DMS 273 (cell line): ENCODE measurements around the gene CCDC185.
"Not testable (repeated sequence)": the region's sequence is repeated elsewhere in the genome, so short reads cannot be mapped to it uniquely, and the experiment has no call there.

Source experiments
- DNase-seq: peaks from one replicate; lab custom pipeline; 2025; ENCODE audit not compliant: unreplicated experiment; lab: John Stamatoyannopoulos, UW

CCDC185 gene

DNA sequence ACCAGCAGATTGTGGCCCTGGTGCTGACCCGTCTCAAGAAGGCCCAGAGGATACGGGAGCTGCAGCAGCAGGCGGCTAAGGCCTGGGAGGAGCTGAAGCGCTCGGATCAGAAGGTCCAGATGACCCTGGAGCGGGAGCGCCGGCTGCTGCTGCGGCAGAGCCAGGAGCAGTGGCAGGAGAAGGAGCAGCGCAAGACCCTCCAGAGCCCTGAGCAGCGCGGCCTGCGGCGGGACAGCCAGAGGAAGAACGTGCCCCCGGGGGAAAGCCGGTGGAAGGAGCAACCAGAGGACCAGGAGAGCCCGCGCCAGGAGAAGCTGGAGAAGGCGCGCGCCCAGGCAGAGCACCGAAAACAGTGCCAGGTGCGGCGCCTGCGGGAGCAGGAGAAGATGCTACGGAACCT lies 1.0 kb downstream of the CCDC185 start:
- DNase-seq: no peak

DNA sequence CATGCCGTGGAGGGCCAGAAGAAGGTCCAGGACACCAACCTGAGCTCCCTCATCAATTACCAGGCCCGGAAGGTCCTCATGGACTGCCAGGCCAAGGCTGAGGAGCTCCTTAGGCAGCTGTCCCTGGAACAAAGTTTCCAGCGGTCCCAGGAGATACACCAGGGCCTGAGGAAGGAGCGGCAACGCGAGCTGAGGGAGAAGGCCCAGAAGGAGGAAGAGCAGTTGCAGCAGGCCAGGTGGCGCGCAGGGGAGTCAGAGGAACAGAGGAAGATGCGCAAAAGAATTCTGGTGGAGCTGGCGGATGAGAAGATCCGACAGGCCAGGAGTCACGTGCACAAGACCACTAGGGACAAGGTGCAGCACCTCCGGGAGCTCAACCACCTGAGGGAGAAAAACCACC lies 1.5 kb downstream of the CCDC185 start:
- DNase-seq: no peak

GRCh38 chr1:223399393-223399792 lies 6.2 kb downstream of the CCDC185 start:
- not testable (repeated sequence) for DNase-seq

- no peak for DNase-seq
Measured at GRCh38 chr1:223401873-223402789, 8.9 kb downstream of the CCDC185 start.

GRCh38 chr1:223402790-223403142 lies 9.6 kb downstream of the CCDC185 start:
- DNase-seq: no peak

- DNase-seq: peak; percentile 34
Measured at GRCh38 chr1:223403184-223403815, 10.1 kb downstream of the CCDC185 start.

DNA sequence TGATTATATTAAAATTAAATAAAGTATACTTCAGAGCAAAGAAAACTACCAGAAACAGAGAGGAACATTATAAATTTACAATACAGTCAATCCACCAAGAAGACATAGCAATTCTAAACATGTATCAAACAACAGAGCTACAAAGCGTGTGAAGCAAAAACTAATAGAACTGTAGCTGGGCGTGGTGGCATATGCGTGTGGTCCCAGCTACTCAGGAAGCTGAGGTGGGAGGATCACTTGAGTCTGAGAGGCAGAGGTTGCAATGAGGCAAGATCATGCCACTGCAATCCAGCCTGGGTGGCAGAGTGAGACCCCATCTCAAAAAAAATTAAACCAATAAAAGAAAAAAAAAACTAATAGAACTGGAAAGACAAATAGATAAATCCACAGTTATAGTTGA lies 12.3 kb downstream of the CCDC185 start:
- DNase-seq: no peak

DNA sequence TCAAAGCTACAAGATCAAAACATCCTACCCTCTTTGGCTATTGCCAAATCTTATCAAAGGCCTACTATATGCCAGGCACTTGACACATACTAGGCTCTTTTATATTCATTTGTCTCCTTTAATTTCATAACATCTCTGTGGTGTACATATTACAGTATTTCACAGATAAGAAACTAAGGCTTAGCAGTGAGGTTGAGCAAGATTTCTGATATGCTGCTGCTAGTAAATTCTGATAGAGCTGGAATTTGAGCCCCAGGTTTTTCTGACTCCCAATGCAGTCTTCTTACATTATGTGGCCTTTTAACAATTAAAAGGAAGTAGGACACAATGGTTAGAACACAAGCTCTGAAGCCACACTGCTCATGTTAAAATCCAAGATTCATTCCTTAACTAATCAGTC lies 16.8 kb downstream of the CCDC185 start:
- no peak for DNase-seq

- no peak for DNase-seq
Measured at GRCh38 chr1:223411309-223411708, 18.1 kb downstream of the CCDC185 start.

DNA sequence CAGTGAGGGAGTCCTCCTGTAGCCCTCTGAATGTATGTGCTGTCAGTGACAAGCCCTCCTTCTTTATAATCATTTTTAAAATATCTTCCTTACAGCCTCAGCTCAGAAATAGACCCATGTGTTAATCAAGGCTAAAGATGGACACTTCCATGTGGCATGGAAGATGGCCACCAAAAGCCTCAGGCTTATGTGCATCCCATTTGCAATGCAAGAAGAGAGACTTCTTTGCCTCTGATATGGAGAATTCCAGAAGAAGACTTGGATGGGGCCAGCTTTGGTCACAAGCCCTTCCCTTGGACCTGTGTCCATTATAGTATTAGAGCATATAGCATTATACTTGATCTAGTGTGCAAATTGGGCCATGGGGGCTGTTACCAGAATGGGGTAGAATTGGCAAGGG lies 18.5 kb downstream of the CCDC185 start:
- no peak for DNase-seq

DNA sequence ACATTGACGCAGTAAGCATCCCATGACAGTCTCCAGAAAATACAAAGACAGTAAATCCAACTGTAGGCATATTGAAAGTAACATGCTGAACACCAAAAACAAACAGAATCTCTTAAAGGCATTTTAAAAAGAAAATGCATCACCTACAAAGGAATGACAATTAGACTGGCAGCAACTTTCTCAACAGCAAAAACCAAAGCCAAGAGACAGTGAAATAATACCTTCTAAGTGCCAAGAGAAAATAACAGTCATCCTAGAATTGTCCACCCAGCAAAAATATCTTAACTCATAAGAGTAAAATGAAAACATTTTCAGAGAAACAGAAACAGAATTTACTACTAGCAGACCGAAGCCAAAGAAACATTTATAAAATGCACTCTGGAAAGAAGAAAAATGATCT lies 20.0 kb downstream of the CCDC185 start:
- DNase-seq: no peak

DNA sequence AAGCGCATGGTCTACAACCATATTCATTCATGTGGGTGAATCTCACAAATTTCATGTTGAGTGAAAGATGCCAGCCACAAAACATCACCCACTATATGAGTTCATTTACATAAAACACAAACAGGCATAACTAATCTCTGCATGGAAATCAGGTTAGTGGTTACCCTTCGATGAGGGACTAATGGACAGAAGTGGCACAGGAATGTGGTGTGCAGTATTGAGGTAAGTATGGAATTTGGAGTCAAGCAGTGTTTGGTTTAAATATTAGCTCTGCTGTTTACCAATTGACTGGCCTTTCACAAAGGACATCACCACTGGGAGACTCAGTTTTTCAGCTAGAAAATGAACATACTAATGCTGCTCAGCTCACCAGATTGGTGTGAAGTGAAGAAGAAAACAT lies 24.2 kb downstream of the CCDC185 start:
- no peak for DNase-seq

DNA sequence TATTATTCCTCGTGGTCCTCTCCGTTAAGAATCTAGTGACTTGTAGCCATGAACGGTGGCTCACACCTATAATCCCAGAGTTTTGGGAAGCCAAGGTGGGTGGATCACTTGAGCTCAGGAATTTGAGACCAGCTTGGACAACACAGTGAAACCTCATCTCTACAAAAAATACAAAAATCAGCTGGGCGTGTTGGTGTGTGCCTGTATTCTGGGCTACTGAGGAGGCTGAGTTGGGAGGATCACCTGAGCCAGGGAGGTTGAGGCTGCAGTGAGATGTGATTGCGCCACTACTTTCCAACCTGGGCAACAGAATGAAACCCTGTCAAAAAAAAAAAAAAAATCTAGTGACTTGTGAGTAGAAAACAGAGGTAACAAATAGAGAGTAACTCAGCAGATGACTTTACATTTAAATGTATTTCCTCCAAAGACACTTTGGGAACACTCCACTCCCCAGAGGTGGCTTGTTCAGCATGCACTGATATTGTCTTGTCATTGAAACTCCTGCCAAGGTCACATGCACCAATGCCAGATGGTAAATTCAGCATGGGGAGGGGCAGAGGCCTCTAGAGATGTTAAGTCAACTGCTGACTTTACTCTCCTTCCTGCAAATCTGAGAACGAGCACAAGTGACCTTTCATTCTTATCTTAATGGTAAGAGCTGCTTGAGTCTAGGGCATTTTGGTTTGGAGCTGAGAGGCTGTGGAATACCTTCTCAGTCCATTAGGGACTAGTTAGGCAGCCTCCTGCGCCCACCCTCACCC lies 24.9 kb downstream of the CCDC185 start:
- DNase-seq: no peak

- DNase-seq: no peak
Measured at GRCh38 chr1:223419115-223419514, 25.9 kb downstream of the CCDC185 start.

GRCh38 chr1:223419561-223419960 lies 26.3 kb downstream of the CCDC185 start:
- no peak for DNase-seq

GRCh38 chr1:223421025-223421424 lies 27.8 kb downstream of the CCDC185 start:
- DNase-seq: peak; percentile 92

DNA sequence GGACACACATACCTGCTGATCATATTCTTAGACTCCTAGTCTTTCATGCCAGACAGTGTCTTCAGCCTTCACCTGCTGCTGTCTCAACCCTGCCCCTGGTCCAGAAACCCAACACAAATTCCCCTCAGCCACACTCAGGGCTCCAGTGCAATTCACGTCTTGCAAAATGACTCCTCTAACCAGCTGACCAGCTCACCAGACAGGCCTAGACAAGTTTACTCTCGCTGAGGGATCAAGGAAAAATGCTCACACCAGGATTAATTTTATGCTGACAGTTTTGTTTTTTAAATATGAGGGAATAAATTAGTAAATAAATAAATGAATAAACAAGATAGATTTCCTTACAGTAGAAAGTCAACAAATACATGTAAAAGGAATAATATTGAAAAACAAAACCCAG lies 28.5 kb downstream of the CCDC185 start:
- DNase-seq: peak; percentile 67

- no peak for DNase-seq
Measured at GRCh38 chr1:223422911-223423310, 29.7 kb downstream of the CCDC185 start.

DNA sequence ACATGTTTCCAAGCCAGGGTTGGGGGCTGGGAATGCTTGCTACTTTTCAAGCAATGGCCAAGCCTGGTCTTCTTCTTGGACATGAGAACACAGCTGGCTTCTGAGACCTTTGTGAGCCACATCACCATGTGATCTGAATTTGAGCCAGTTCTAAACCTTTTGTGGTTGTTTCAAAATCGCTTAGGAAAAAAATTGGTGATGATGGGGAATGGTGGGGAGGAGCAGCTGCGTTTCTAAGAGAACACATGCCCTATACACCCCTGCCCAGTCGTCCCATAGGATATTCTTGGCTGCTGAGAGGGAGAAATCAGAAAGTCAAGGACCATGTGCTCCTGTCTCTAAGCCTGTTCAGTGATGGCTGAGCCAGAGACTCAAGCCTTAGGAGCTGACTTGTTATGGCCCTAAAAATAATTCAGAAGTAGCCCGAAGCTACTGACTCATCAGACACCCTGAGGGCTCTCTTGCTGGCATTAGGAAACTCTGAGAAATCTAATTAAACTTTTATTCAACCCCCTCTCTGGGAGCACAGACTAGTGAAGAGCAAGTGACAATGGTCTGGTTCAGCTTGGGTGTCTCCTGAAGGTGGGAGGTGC lies 30.5 kb downstream of the CCDC185 start:
- DNase-seq: no peak

DNA sequence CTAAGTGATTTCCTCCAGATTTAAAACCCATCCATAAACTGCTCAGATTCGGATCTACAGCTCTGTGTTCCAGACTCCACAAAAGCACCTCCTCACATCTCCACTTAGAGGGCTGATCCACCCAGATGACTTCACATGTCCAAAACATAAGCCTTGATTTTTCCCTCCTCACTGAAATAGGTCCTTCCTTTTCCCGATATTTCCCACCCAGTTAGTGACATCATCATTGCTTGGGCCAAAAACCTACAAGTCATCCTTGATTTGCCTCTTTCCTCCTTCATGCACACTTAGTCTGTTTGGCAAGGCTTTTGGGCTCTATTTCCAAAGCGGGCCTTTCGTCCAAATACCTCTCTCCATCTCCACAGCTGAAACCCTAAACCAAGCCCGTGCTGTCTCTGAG lies 32.3 kb downstream of the CCDC185 start:
- DNase-seq: no peak

DNA sequence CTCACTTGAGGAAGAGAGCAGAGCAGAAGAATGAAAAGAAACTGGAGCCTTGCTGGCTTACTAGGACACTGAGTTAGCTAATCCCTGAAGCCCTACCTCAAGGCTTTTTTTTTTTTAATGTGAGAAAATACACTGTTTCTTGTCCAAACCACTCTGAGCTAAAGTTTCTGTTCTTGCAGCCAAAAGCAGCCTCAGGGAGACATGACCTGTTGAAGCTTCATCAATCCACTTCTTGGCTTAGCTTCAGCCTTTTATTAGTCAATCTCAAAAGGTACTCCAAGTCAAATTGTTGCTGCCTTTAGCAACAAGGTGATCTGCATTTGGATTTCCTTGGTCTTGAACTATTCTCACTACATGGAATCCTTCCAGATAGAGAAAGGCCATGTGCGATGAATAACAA lies 33.7 kb downstream of the CCDC185 start:
- no peak for DNase-seq
